Thoracic aorta (tissue), 2 donors: Measurements from ENCODE around the gene TMEM254. TPM values are rescaled to one million over a fixed set of nuclear protein-coding genes. Genes with fewer than 3 reads are reported as not detected.
"Not testable (repeated sequence)": the region's sequence is repeated elsewhere in the genome, so short reads cannot be mapped to it uniquely, and the experiment has no call there.

Experiments
- ATAC-seq: fragments of 150-250 bp; one replicate; pipeline ENCODE4 v1.8.0; 2017; ENCODE audit warnings: low read depth; ENCODE audit not compliant: insufficient number of reproducible peaks, low FRiP score
- DNase-seq: peaks from one replicate; pipeline ENCODE4 v3.0.0-alpha.2; 2020; ENCODE audit warnings: low spot score
- H3K27ac ChIP-seq, 2 donors: fragments of 200-600 bp; sonication (generic); 1 replicate in 1 of 2; 2 replicates in 1 of 2; pipeline ENCODE4 v1.5.1; 2016; ENCODE audit warnings: mild to moderate bottlenecking in 2 of 2, moderate library complexity in 2 of 2
- H3K27me3 ChIP-seq: fragments of 200-600 bp; sonication (generic); replicated peaks from 2 replicates; pipeline ENCODE4 v1.6.0; 2016; ENCODE audit warnings: mild to moderate bottlenecking; ENCODE audit not compliant: insufficient read depth
- H3K36me3 ChIP-seq: fragments of 200-600 bp; sonication (generic); one replicate; pipeline ENCODE4 v1.5.1; 2016
- H3K4me1 ChIP-seq, 2 donors: fragments of 200-600 bp; sonication (generic); 1 replicate in 1 of 2; 2 replicates in 1 of 2; pipeline versions ENCODE4 v1.5.1 to v1.6.0; 2016; ENCODE audit warnings: low read depth in 2 of 2, mild to moderate bottlenecking in 1 of 2; ENCODE audit not compliant: control insufficient read depth in 1 of 2
- H3K4me3 ChIP-seq: fragments of 200-600 bp; sonication (generic); 2 replicates; pipeline ENCODE4 v1.5.1; 2016; ENCODE audit warnings: mild to moderate bottlenecking
- H3K9me3 ChIP-seq: fragments of 200-600 bp; sonication (generic); 2 replicates; pipeline ENCODE4 v1.5.1; 2016
- total RNA-seq, 2 donors: library from RNA; depleted of rRNA; stranded (reverse); fragments of >200 nt; gene quantifications; one replicate each; pipeline versions ENCODE4 v1.1.0 to v1.2.3, GENCODE V29; 2016
- TF ChIP-seq, protein P1 (sequence below): fragments of 200-600 bp; sonication (generic); IDR thresholded peaks from one replicate; pipeline ENCODE4 v1.5.1; 2019; ENCODE audit warnings: antibody characterized with exemption

Gene TMEM254
- total RNA-seq, 2 donors from 2014 or later, result 5.1 to 10.7 TPM

DNA sequence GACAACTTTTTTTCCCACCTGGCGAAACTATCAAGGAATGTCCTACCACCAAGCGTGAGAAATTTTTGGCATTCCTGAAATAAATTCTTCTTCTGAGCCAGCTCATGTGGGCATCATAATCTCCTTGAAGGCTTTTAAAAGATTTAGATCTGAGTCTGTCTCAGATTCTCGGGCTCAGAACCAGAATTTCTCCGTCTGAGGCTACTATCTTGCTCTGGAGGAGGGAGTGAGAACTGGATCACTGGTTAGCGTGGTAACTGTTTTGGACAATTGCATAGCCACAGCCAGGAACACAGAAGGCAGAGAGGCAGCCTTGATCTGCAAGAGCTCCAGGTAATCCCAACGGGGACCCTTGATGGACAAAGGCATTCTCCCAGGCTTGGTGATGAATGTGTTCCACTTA lies 53.0 kb downstream of the TMEM254 start:
- H3K36me3 ChIP-seq, result no peaks in the 10 kb centered on the region
- no peaks in the 10 kb centered on the region for H3K27me3 ChIP-seq
- DNase-seq, result no peak
- ATAC-seq, result no peak
- no peak overlapping the region for H3K27ac ChIP-seq
- no peaks in the 10 kb centered on the region for H3K9me3 ChIP-seq
- H3K4me1 ChIP-seq, result peaks cover 3 to 25% of the 10 kb centered on the region in 2 donors
- no peak overlapping the region for H3K4me3 ChIP-seq
- TF ChIP-seq, protein P1, sequence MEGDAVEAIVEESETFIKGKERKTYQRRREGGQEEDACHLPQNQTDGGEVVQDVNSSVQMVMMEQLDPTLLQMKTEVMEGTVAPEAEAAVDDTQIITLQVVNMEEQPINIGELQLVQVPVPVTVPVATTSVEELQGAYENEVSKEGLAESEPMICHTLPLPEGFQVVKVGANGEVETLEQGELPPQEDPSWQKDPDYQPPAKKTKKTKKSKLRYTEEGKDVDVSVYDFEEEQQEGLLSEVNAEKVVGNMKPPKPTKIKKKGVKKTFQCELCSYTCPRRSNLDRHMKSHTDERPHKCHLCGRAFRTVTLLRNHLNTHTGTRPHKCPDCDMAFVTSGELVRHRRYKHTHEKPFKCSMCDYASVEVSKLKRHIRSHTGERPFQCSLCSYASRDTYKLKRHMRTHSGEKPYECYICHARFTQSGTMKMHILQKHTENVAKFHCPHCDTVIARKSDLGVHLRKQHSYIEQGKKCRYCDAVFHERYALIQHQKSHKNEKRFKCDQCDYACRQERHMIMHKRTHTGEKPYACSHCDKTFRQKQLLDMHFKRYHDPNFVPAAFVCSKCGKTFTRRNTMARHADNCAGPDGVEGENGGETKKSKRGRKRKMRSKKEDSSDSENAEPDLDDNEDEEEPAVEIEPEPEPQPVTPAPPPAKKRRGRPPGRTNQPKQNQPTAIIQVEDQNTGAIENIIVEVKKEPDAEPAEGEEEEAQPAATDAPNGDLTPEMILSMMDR, result no peak

DNA sequence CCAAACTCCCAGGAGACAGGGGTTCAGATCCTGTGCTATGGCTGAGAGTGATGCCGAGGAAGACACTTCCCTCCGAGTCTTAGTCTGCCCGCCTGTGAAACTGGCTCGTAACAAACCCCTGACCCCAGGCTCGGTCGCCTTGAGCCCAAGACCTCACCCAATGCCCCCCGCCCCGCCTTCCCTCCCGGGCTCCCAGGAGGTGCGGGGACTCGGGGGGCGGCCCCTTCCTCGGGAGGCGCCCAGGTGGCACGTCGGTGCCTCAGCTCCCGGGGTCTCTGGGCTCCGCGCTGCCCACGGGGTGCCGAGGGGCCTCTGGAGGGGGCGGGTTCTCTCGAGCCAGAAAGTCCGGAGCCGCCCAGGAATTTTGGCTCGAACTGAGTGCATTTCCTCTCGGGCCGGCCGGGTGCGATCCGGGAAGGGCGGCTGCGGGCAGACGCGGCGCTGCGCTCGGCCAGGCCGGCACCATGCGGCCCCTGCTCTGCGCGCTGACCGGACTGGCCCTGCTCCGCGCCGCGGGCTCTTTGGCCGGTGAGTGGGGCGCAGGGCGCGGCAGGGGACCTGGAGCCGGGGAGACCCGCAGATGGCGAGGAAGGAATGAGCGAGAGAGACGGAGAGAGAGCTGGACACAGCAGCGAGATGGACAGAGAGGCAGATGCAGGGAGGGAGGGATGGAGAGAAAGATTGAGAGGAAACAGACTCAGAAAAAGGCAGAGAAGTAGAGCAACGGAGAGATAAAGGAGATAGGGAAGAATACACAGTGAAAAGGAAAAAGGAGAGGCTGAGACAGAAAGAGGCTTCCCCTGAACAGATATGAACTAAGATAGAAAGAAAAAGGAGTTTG lies 54.1 kb downstream of the TMEM254 start, which contains the start of gene PLAC9:
Gene PLAC9 (plus strand): TSS at position 432 of the 841 bp plus-strand sequence. CDS start 33 bp downstream, at position 465.
- H3K27ac ChIP-seq, result peak within 1 kb of the TSS; percentile 44 to 61
- no peaks in the 10 kb centered on the region for H3K9me3 ChIP-seq
- H3K4me3 ChIP-seq, result peak within 1 kb of the TSS; percentile 82
- TF ChIP-seq, protein P1, result no peak
- H3K4me1 ChIP-seq, result peaks cover 3 to 35% of the 10 kb centered on the region in 2 donors
- ATAC-seq (peak; percentile 14), DNase-seq (no peak)
- H3K36me3 ChIP-seq, result no peaks in the 10 kb centered on the region
- H3K27me3 ChIP-seq, result no peaks in the 10 kb centered on the region

DNA sequence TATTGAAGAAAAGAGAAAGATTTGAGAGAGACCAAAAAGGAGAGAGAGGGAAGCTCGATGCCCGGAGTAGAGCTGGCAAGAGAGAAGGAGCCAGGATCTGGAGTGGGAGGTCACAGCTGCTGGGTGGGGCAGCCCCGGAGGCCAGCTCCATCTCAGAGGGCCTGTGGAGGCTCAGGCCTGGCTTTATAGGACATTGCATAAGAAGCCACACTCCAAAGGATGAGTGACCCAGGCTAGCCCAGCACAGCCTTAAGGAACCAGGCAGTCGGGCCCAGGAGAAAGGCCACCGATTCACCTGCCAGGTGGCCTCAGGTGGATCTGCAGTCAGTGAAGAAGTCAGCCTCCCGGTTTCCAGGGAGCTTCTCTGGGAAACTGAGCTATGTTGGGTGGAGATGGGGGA lies 54.7 kb downstream of the TMEM254 start:
- Histone ChIP-seq H3K4me3 (peak overlapping the region; percentile 82), H3K27ac (peak overlapping the region; percentile 44 to 61), H3K36me3 (no peaks in the 10 kb centered on the region), H3K9me3 (no peaks in the 10 kb centered on the region), H3K27me3 (no peaks in the 10 kb centered on the region), H3K4me1 (peaks cover 3 to 35% of the 10 kb centered on the region in 2 donors)
- TF ChIP-seq, protein P1, result no peak
- ATAC-seq, result no peak
- no peak for DNase-seq

DNA sequence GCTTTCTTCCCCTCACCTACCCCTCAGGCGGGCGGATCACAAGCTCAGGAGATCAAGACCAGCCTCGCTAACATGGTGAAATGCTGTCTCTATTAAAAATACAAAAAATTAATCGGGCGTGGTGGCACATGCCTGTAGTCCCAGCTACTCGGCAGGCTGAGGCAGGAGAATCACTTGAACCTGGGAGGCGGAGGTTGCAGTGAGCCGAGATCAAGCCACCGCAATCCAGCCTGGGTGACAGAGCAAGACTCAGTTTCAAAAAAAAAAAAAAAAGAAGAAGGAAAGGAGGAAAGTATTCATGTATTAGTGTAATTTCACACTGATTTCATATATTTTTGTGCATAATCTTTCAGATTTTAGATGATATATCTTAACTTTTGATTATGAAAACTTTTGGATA lies 55.2 kb downstream of the TMEM254 start:
- ATAC-seq, DNase-seq, H3K27me3 ChIP-seq, H3K36me3 ChIP-seq, H3K9me3 ChIP-seq: not testable (repeated sequence)
- Histone ChIP-seq H3K4me1 (peaks cover 3 to 35% of the 10 kb centered on the region in 2 donors), H3K27ac (peak overlapping the region; percentile 44 to 61), H3K4me3 (peak overlapping the region; percentile 82)

DNA sequence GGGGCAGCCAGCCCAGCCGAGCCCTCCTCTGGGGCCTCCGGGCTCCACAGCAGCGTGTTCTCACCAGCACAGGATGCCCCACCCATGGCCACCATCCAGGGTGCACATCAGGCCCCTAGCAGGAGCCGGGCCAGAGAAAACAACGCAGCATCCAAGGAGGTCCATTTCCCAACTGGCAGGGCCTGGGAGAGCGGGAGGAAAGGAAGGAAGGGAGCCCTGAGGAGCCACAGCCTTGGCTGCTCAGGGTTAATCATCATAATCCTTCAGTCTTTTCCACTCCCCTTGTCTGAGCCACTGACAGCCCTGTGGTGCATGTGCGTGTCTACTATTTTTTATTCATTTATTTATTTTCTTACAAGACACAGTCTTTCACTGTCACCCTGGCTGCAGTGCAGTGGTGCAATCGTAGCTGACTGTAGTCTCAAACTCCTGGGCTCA lies 57.7 kb downstream of the TMEM254 start:
- DNase-seq, result peak; percentile 52
- Histone ChIP-seq H3K4me1 (peaks cover 3 to 35% of the 10 kb centered on the region in 2 donors), H3K27ac (peak overlapping the region in 1 of 2 donors; percentile 3), H3K4me3 (peak overlapping the region; percentile 4), H3K36me3 (no peaks in the 10 kb centered on the region), H3K27me3 (no peaks in the 10 kb centered on the region), H3K9me3 (no peaks in the 10 kb centered on the region)
- ATAC-seq, result peak; percentile 78
- TF ChIP-seq, protein P1, result no peak
